Heart right ventricle (tissue), 16 donors: ENCODE data around the gene TIRAP. TPM values are rescaled to one million over a fixed set of nuclear protein-coding genes. Genes with fewer than 3 reads are reported as not detected.

Source experiments
- ATAC-seq, 8 donors: fragments of 200-7000 bp; cut with Tn5 transposase; one replicate each; pipeline ENCODE4 v1.9.1; 2020; ENCODE audit warnings: mild to moderate bottlenecking in 8 of 8, moderate library complexity in 8 of 8, moderate number of reproducible peaks in 1 of 8
- DNase-seq, 2 donors: peaks; one replicate each; pipeline ENCODE4 v3.0.0-alpha.2; 2020
- H3K27ac ChIP-seq, 10 donors: fragments of 200-600 bp; sonication (generic) in 2 of 10; one replicate each; pipeline versions ENCODE4 v1.5.0 to v1.8.0; 2020 to 2022; ENCODE audit warnings: mild to moderate bottlenecking in 3 of 10
- H3K27me3 ChIP-seq, 7 donors: fragments of 200-600 bp; one replicate each; pipeline ENCODE4 v1.8.0; 2021 to 2022; ENCODE audit warnings: mild to moderate bottlenecking in 2 of 7
- H3K36me3 ChIP-seq, 9 donors: fragments of 200-600 bp; sonication (generic) in 1 of 9; one replicate each; pipeline versions ENCODE4 v1.5.0 to v1.8.0; 2020 to 2022; ENCODE audit warnings: mild to moderate bottlenecking in 2 of 9
- H3K4me1 ChIP-seq, 9 donors: fragments of 200-600 bp; sonication (generic) in 1 of 9; one replicate each; pipeline versions ENCODE4 v1.5.0 to v1.8.0; 2020 to 2022; ENCODE audit warnings: mild to moderate bottlenecking in 4 of 9
- H3K4me3 ChIP-seq, 10 donors: fragments of 200-600 bp; sonication (generic) in 2 of 10; one replicate each; pipeline versions ENCODE4 v1.5.0 to v1.8.0; 2020 to 2022; ENCODE audit warnings: mild to moderate bottlenecking in 7 of 10, moderate library complexity in 2 of 10
- H3K9me3 ChIP-seq, 11 donors: fragments of 200-600 bp in 10 of 11; sonication (generic) in 2 of 11; one replicate each; pipeline versions ENCODE4 v1.5.0 to v1.8.0; 2013 to 2022; ENCODE audit warnings: mild to moderate bottlenecking in 2 of 11, control low read depth in 1 of 11, moderate library complexity in 1 of 11
- WGBS, 2 donors: extraction: QIAGEN DNeasy Blood & Tissue Kit; methylation state at CpG; one replicate each; pipeline ENCODE4 v1.1.7; 2013; ENCODE audit warnings: inconsistent platforms in 1 of 2; 5-methylcytosine and 5-hydroxymethylcytosine counted together
- intact Hi-C, 10 donors: fragments of 100-400 bp; cut with DNase I; formaldehyde crosslinking; loops; one replicate each; pipeline versions ENCODE4 v1.11.1 to v1.14.2; 2022
- polyA plus RNA-seq, 2 donors: library from polyadenylated mRNA; stranded (reverse); fragments of 200-250 nt; gene quantifications; one replicate each; pipeline ENCODE4 v1.2.3, GENCODE V29; 2013
- total RNA-seq, 10 donors: library from RNA; stranded (reverse); fragmentation: NEBNext Ultra II Directional in 3 of 10; extraction: Animal tissue kit (Norgen Biotek cat#: 25700) in 3 of 10; gene quantifications; one replicate each; pipeline versions ENCODE4 v1.2.1 to v1.2.4, GENCODE V29; 2021 to 2023
- TF ChIP-seq, protein P1 (sequence below), 9 donors: fragments of 200-600 bp; sonication (generic) in 2 of 9; IDR thresholded peaks; one replicate each; pipeline versions ENCODE4 v1.5.0 to v1.8.0; 2021 to 2022; ENCODE audit warnings: antibody characterized with exemption in 9 of 9, mild to moderate bottlenecking in 5 of 9, moderate library complexity in 1 of 9
- donor health status: Arrhythmogenic right ventricular cardiomyopathy.
- donor health status: ischemic (EF 13 %, LVEDD 7.1; RV severe dilation, severe dysfunction).
- donor health status: healthy with polysubstance abuse.
- donor health status: DM: no; HTN: yes; CAD: no.
- donor health status: DM: no; HTN: no; CAD: no.
- donor health status: ischemic (EF 25% LVEDD 6.9; RV normal size, moderate dysfunction).
- donor health status: ischemic (EF 25% LVEDD 5.7; RV mildly dilated, moderate dysfunction).
- donor health status: healthy.
- donor health status: DM: yes; HTN: yes; CAD: no.
- donor health status: Ischemic cardiomyopathy.
- donor health status: ischemic (EF 35%, LVEDD 5.7; RV mildly dilated, moderate dysfunction).
- donor health status: nonischemic (EF 11% LVEDD 7.7; RV severe dilation, severe dysfunction).
- donor health status: DM: yes; HTN: yes; CAD: no.
- donor health status: PGD.
- donor health status: ischemic (EF 29% LVEDD 5.4; RV normal size, mild dysfunction).
- donor health status: nonischemic (EF 23%, LVEDD 6.1; RV moderate dilation, normal function).

TIRAP gene
- total and polyA plus RNA-seq, 12 donors: 3.1 to 10.1 (median 7.8) TPM

DNA sequence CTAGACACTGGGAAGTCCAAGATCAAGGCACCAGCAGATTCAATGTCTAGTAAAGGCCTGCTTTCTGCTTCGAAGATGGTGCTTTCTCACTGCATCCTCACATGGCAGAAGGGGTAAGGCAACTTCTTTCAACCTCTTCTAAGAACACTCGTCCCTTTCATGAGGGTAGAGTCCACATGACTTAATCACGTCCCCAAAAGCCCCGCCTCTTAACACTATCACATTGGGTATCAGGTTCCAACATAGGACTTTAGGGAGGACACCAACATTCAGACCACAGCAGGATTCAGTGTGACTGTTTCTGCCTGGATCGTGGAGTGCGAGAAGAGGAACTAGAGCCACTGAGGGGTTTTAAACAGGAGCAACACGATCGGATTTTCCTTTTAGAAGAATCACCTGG, 3.7 kb upstream of the TIRAP start:
- H3K27me3 ChIP-seq: no peaks in the 10 kb centered on the region
- H3K27ac ChIP-seq: no peak overlapping the region
- ATAC-seq (no peak), DNase-seq (no peak)
- H3K36me3 ChIP-seq: peaks cover 0 to 44% (median 0%) of the 10 kb centered on the region in 9 donors
- H3K4me1 ChIP-seq: peaks cover 0 to 38% (median 11%) of the 10 kb centered on the region in 9 donors
- no peaks in the 10 kb centered on the region for H3K9me3 ChIP-seq
- 76 to 80% methylated on average over 8 of the region's 8 CpGs for WGBS, 2 donors
- H3K4me3 ChIP-seq: no peak overlapping the region
- intact Hi-C loops: no loop called here
- TF ChIP-seq, protein P1, sequence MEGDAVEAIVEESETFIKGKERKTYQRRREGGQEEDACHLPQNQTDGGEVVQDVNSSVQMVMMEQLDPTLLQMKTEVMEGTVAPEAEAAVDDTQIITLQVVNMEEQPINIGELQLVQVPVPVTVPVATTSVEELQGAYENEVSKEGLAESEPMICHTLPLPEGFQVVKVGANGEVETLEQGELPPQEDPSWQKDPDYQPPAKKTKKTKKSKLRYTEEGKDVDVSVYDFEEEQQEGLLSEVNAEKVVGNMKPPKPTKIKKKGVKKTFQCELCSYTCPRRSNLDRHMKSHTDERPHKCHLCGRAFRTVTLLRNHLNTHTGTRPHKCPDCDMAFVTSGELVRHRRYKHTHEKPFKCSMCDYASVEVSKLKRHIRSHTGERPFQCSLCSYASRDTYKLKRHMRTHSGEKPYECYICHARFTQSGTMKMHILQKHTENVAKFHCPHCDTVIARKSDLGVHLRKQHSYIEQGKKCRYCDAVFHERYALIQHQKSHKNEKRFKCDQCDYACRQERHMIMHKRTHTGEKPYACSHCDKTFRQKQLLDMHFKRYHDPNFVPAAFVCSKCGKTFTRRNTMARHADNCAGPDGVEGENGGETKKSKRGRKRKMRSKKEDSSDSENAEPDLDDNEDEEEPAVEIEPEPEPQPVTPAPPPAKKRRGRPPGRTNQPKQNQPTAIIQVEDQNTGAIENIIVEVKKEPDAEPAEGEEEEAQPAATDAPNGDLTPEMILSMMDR (IDR thresholded peaks at IDR 0.05): no peak

DNA sequence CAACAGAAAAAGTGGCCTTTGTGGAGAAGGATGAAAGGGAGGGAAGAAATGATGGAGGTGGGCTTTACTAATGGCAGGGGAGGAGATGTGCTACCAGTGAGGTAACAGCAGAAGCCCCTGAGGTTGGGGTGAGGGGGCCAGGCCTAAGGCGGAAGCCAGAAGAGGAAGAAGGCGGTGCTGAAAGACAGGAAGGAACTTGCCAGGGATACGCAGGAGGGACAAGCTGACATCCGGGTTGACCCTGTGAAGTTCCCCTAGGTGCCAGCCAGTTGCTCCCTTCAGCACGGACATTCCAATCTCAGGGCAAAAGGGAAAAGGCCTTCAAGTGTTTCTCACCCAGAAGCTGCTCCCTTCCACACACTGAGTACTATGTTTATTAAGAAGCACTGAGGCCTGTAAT, 2.3 kb upstream of the TIRAP start:
- H3K4me3 ChIP-seq: no peak overlapping the region
- H3K36me3 ChIP-seq: peaks cover 0 to 30% (median 0%) of the 10 kb centered on the region in 9 donors
- no peak for ATAC-seq
- H3K9me3 ChIP-seq: no peaks in the 10 kb centered on the region
- DNase-seq: no peak
- WGBS, 2 donors: 51 to 68% methylated on average over 5 of the region's 5 CpGs
- H3K27ac ChIP-seq: peak overlapping the region in 3 of 10 donors; percentile 19 to 81 (median 44)
- H3K4me1 ChIP-seq: peaks cover 0 to 51% (median 11%) of the 10 kb centered on the region in 9 donors
- intact Hi-C loops: loop anchor here in 1 of 10 donors (5.0 kb wide), 1 partner anchor 63 kb away; no protein-coding TSS in a partner anchor
- H3K27me3 ChIP-seq: no peaks in the 10 kb centered on the region
- TF ChIP-seq, protein P1 (IDR thresholded peaks at IDR 0.05): no peak

DNA sequence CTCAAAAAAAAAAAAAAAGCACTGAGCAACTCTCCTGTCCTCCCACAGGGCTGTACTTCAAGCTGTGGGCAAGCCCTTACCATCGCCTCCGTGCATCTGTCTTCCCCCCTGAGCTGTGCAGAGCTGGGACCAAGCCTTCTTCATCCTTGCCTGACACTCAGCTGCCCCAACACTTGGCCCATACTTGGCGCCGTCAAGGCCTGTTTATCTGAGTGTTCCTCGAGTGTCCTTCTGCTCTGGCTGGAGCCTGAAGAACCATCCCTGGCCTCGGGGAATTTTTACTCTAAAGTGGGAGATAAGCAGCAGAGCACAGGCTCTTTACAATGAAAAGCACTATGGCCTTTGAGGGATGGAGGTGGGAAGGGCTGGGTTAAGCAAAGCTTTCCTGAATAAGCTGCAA, 1.6 kb upstream of the TIRAP start:
- TF ChIP-seq, protein P1 (IDR thresholded peaks at IDR 0.05): no peak
- WGBS, 2 donors: 62 to 69% methylated on average over 6 of the region's 6 CpGs
- H3K27me3 ChIP-seq: no peaks in the 10 kb centered on the region
- H3K4me3 ChIP-seq: no peak overlapping the region
- no peaks in the 10 kb centered on the region for H3K9me3 ChIP-seq
- H3K36me3 ChIP-seq: peaks cover 0 to 26% (median 0%) of the 10 kb centered on the region in 9 donors
- peaks cover 0 to 51% (median 11%) of the 10 kb centered on the region in 9 donors for H3K4me1 ChIP-seq
- DNase-seq: no peak
- H3K27ac ChIP-seq: peak overlapping the region in 2 of 10 donors; percentile 44 to 81
- no peak for ATAC-seq
- intact Hi-C loops: loop anchor here in 1 of 10 donors (5.0 kb wide), 1 partner anchor 64 kb away; no protein-coding TSS in a partner anchor

DNA sequence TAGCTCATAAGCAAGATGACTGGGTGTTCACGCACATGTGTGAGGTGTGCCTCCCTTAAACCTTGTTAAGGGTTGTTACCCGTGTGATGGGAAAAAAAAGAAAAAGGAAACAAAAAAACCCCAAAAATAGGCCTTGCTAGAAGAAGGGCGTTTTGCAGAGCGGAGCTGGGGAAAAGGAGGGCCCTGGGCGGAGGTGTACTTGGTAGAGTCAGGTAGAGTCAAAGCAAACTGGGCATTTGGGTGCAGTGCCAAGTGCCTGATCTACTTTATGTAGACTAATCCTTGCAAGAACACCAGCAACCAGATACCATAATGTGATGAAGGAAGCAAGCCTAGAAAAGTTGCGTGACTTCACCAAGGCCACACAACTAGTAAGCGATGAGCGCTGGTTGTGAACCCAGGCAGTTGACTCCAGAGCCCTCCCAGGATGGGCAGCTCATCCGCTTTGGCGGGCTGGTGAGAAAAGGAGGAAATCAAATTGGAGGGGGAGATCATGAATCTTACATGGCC, 1.2 kb upstream of the TIRAP start:
- WGBS, 2 donors: 90 to 94% methylated on average over 10 of the region's 10 CpGs
- no peaks in the 10 kb centered on the region for H3K9me3 ChIP-seq
- H3K4me1 ChIP-seq: peaks cover 0 to 51% (median 11%) of the 10 kb centered on the region in 9 donors

More for the DNA sequence above, 1.2 kb upstream of the TIRAP start:
- intact Hi-C loops: loop anchor here in 2 of 10 donors (2.0 to 5.0 kb wide), 2 partner anchors 13 to 64 kb away; partner anchors contain the start of genes FOXRED1 (in 1 of the 2) and SRPRA (in 1 of the 2)
- Histone ChIP-seq H3K4me3 (peak overlapping the region in 4 of 10 donors; percentile 64 to 86 (median 82)), H3K27me3 (no peaks in the 10 kb centered on the region), H3K36me3 (peaks cover 0 to 21% (median 0%) of the 10 kb centered on the region in 9 donors), H3K27ac (peak overlapping the region in 8 of 10 donors; percentile 85 to 97 (median 93))
- TF ChIP-seq, protein P1 (IDR thresholded peaks at IDR 0.05): no peak
- ATAC-seq (no peak), DNase-seq (no peak)
